Endothelial cell of hepatic sinusoid (primary cell): Measurements from ENCODE around the gene STRN3.

Source experiments
- in situ Hi-C: cut with HindIII; loops from 2 replicates; pipeline ENCODE4 v1.10.0; 2017; ENCODE audit warnings: low sequenced_read_pairs

Gene STRN3

DNA sequence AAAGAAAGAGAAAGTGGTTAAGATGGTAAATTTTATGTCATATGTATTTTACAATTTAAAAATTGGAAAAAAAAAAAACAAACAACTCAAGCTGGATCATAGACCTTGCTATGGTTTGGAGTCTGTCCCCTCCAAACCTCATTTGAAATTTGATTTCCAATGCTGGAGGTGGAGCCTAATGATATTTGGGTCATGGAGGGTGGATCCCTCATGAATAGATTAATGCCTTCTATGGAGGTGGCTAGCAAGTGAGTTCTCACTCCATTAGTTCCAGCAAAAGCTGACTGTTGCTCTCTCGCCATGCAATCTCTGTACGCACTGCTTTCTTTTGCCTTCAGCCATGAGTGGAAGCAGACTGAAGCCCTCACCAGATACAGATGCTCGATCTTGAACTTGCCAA, 22.9 kb downstream of the STRN3 start:
- in situ Hi-C loops = no loop called here

DNA sequence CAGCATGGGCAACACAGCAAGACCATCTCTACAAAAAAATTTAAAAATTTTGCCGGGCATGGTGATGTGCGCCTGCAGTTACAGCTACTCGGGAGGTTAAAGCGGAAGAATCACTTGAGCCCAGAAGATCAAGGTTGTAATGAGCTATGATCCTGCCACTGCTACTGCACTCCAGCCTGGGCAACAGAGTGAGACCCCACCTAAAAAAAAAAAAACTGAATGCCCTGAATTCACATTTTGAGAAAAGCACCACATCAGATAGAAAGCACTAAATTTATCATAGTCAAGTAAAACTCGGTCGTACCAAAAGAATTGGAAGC, 24.9 kb downstream of the STRN3 start:
- in situ Hi-C loops = no loop called here

- in situ Hi-C loops = no loop called here
Measured at GRCh38 chr14:31000629-31001338, 25.4 kb downstream of the STRN3 start.

- in situ Hi-C loops = no loop called here
Measured at GRCh38 chr14:30999038-30999773, 27.0 kb downstream of the STRN3 start.

GRCh38 chr14:30998100-30998706, 28.0 kb downstream of the STRN3 start:
- in situ Hi-C loops = no loop called here

GRCh38 chr14:30996892-30997659, 29.1 kb downstream of the STRN3 start:
- in situ Hi-C loops = no loop called here

DNA sequence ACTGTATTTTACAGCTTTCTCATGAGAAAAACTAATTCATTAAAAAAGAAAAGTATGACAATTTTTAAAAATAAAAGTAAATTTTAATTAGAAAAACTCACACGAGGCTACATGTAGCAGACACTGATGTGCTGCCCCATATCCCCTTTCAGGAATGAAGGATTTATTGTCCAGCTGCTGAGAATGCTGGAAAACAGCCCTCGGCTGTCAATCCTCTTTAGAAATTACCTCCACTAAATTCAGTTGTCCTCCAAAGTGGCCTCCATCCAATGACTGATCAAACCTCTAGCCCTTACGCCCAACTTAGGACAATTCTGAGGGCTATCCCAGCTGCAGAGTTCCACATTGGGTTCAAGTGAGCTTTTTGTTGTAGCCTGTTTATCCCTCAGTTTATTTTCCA, 30.5 kb downstream of the STRN3 start:
- in situ Hi-C loops = no loop called here

DNA sequence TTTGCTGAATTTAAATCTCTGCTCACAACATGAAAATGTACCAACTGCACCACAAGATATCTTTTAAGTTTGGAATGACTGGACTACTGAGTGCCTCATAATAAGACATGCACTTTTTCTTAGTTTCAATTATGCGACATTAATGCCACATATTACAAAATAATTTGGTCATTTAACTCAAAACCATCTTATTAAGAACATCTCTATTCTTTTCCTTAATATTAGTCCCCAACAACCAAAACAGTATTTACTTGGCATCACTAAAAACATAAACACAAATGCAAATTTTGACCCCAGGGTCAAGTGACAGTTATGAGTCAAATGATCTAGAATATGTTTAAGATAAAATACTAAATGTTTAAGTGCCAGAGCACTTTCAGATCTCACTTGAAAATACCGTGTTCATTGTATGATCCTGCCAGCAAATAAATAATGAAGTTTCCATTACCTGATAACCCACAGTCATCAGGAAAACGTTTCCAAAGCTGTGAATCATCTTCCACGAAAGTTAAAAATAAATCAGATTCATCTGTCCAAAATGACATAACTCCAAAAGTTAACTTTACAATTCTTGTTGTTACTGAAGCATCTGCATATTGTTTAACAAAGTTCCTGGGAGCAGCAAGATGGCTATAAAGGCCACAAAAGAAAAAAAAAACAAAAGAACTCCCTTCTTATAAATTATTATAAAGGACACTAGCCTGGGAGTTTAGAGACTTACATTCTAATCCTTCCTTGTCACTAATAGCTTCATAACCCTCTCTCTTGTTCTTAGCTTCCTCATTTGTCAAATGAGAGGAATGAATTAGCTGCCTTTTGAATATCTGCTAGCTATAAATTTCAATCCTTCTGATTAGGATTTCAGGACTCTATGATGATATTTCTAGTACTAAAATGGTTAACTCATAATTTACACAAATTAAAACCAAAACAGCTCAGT, 31.2 kb downstream of the STRN3 start:
- in situ Hi-C loops = no loop called here

- in situ Hi-C loops = no loop called here
Measured at GRCh38 chr14:30993071-30993470, 33.1 kb downstream of the STRN3 start.

- in situ Hi-C loops = no loop called here
Measured at GRCh38 chr14:30991408-30991807, 34.8 kb downstream of the STRN3 start.

GRCh38 chr14:30990770-30991169, 35.4 kb downstream of the STRN3 start:
- in situ Hi-C loops = no loop called here

- in situ Hi-C loops = no loop called here
Measured at GRCh38 chr14:30988509-30988908, 37.7 kb downstream of the STRN3 start.

- in situ Hi-C loops = no loop called here
Measured at GRCh38 chr14:30985796-30986195, 40.4 kb downstream of the STRN3 start.

DNA sequence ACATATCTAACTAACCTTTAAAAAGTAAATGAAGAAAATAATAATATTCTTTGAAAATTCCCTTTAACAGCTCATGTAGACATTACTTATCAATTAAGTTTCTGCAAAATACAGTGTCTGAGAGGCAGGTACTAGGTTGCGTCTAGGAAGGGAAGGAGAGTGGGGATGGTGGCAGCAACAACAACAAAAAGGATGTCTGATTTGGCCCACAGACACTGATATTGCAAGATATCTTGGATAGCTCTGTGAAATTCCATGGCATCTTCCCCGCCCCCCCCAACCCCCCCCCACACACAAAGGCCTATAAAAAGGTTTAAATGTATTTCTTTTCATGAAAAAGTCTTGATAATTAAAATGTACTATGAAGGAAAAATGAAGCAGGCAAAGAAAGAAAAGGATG, 42.3 kb downstream of the STRN3 start:
- in situ Hi-C loops = loop anchor here (5.0 kb wide), 1 partner anchor 58 kb away; no protein-coding TSS in a partner anchor

- in situ Hi-C loops = loop anchor here (5.0 kb wide), 1 partner anchor 60 kb away; no protein-coding TSS in a partner anchor
Measured at GRCh38 chr14:30982533-30982932, 43.6 kb downstream of the STRN3 start.

DNA sequence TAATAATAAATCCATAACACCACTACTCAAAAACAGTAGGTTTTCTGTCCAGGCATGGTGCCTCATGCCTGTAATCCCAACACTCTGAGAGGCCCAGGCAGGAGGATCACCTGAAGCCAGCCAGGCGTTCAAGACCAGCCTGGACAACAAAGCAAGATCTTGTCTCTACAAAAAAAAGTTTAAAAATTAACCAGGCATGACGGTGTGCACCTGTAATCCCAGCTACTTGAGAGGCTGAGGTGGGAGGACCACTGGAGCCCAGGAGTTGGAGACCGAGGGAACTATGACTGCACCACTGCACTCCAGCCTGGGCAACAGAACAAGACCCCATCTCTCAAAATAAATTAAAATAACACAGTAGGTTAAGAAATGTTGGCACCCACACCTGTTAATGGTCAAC, 45.2 kb downstream of the STRN3 start:
- in situ Hi-C loops = loop anchor here (5.0 kb wide), 1 partner anchor 61 kb away; no protein-coding TSS in a partner anchor

- in situ Hi-C loops = loop anchor here (5.0 kb wide), 1 partner anchor 62 kb away; no protein-coding TSS in a partner anchor
Measured at GRCh38 chr14:30980106-30980704, 46.0 kb downstream of the STRN3 start.

GRCh38 chr14:30977752-30978151, 48.4 kb downstream of the STRN3 start:
- in situ Hi-C loops = no loop called here

DNA sequence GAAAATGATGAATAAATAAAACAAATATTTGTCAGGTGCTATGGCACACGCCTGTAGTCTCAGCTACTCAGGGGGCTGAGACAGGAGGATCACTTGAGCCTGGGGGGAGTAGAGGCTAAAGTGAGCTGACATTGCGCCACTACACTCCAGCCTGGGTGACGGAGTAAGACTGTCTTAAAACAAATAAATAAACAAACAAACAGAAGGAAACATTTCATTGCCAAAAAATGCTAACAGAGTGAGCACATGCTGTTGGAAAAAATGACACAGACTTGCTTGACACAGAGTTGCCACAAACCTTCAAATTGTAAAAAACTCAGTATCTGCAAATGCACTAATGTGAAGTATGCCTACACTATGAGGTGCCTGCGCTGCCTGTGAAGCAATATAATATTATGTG, 51.6 kb downstream of the STRN3 start:
- in situ Hi-C loops = no loop called here
